C4-2B (cell line): ENCODE results near the gene PDE6A.

ENCODE experiments used
- H3K27ac ChIP-seq: fragments of 450-650 bp; 2 replicates; pipeline ENCODE4 v1.5.1; 2017
- ZFX ChIP-seq: fragments of 450-650 bp; IDR thresholded peaks from 2 replicates; pipeline ENCODE4 v1.6.1; 2017
- TF ChIP-seq, protein P1 (sequence below): fragments of 450-650 bp; conservative IDR thresholded peaks from 2 replicates; pipeline ENCODE4 v1.5.1; 2017; ENCODE audit warnings: mild to moderate bottlenecking

Gene PDE6A

DNA sequence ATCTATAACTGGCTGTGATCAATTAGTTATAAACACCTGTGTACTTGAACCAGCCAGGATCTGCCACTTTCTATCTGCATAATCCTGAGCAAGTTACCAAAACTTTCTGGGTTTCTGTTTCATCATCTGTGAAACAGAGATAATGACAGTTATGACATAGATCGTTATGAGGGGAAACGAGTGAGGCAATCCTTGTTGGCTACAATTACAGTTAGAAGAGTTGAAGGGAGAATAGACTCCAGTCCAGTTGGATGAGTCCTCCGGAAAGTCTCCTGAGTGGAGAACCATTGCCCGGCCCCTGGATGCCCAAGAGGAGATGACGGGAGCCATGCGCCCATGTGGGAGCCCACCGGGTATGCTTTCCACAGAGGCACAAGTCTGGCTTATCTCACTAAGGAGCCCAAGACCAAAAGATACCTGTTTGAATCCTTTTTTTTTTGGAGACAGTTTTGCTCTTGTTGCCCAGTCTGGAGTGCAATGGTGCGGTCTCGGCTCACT, 4.5 kb downstream of the PDE6A start:
- H3K27ac ChIP-seq: no peak overlapping the region
- TF ChIP-seq, protein P1, sequence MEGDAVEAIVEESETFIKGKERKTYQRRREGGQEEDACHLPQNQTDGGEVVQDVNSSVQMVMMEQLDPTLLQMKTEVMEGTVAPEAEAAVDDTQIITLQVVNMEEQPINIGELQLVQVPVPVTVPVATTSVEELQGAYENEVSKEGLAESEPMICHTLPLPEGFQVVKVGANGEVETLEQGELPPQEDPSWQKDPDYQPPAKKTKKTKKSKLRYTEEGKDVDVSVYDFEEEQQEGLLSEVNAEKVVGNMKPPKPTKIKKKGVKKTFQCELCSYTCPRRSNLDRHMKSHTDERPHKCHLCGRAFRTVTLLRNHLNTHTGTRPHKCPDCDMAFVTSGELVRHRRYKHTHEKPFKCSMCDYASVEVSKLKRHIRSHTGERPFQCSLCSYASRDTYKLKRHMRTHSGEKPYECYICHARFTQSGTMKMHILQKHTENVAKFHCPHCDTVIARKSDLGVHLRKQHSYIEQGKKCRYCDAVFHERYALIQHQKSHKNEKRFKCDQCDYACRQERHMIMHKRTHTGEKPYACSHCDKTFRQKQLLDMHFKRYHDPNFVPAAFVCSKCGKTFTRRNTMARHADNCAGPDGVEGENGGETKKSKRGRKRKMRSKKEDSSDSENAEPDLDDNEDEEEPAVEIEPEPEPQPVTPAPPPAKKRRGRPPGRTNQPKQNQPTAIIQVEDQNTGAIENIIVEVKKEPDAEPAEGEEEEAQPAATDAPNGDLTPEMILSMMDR: no peak
- no peak for TF ChIP-seq ZFX

DNA sequence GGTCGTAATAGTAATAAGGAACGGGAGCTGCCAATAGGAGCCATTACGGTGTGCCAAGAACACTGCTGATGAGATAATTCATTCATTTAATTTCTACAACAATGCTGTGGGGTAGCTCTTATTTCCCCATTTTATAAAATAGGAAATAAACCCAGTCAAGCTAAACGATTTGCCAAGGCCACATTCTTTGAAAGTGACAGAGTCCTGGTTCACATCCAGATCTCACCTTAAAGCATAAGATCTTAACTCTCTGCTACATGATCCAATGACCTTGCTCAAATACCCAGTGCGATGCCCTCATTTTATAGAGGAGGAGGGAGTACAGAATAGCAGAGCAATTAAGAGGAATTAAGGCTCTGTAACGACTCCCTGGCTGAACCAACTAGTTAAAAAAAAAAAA, 5.0 kb downstream of the PDE6A start:
- TF ChIP-seq ZFX: no peak
- TF ChIP-seq, protein P1: no peak
- no peak overlapping the region for H3K27ac ChIP-seq

DNA sequence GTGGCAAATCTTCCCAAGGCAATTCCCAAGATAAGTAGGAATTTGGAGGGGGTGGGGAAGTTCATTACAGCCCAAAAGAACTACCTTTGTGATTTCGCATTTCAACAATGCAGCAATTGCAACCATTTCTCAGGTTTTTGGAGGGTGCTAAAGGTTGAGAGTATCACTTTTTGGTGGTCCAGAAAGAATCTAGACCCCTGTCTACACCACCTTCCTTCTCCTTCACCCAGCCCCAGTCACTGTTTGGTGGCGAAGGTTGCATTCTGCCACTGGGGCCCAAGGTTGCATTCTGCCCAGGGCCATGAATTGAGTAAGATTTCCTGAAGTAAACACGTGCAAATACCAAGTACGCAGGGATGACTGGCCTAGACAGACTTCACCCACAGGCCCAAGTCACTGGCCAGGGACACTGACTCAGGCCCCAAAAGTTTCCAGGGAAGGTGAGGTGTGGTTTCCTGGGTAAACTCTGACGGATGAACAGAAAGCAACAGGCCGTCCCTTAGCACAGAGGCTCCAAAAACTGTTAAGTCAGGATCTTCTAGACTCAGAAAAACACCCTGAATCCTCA, 5.7 kb downstream of the PDE6A start:
- H3K27ac ChIP-seq: peak overlapping the region; percentile 59
- TF ChIP-seq, protein P1: no peak
- no peak for TF ChIP-seq ZFX

DNA sequence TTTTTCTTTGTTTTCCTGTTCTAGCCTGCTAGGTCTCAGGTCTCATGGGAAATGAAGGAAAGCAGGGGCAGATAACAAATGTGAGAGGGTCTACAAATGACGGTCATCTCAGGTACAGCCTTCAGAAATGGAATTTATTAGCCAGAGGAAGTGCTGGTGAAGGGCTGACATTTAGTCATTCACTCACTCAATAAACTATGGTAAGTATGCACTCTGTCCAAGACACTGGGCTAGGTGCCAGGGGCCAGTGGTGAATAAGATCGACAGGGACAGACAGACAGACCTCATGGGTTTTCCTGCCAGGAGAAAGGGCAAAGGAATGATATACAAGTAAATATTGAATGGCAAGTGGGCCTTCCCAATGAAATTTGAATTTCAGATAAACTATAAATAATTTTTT, 6.3 kb downstream of the PDE6A start:
- peak overlapping the region; percentile 59; the same call in 1 of the 2 replicates for H3K27ac ChIP-seq
- TF ChIP-seq, protein P1: no peak
- TF ChIP-seq ZFX: no peak

DNA sequence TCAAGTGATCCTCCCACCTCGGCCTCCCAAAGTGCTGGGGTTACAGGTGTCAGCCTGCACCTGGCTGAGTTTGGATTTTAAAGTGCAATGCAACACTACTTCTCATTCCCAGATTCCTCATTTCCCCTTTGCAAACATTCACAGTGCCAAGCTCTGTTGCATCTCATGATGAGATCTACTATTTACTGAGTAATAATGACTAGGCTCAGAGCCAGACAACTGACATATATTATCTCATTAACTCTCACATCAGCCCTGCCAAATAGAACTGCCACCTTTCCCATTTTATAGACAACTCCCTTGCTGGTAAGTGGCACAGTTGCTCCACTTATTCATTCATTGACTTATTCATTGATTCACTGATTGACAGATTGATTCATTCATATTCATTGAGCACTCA, 7.0 kb downstream of the PDE6A start:
- peak overlapping the region; percentile 59 for H3K27ac ChIP-seq

DNA sequence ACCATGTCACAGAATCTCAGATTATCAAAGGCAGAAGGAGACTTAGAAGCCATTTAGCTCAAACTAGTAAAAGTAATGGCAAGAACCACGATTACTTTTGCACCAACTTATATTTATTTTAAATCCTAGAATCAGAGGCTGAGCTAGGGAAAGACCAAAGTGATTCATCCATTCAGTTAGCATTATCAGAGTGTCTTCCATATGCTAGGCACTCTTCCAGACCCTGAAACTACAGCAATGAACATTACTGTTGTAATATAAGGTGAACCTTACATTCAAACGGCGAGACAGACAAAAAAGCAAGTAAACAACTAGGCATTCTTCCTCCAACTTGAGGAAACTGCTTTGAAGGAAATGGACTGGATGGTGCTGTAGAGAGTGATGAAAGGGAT, 7.9 kb downstream of the PDE6A start:
- peak overlapping the region; percentile 59; the same call in 1 of the 2 replicates for H3K27ac ChIP-seq
- TF ChIP-seq, protein P1: no peak
- TF ChIP-seq ZFX: no peak

More for the DNA sequence above, 7.0 kb downstream of the PDE6A start:
- TF ChIP-seq ZFX: no peak
- TF ChIP-seq, protein P1: no peak

DNA sequence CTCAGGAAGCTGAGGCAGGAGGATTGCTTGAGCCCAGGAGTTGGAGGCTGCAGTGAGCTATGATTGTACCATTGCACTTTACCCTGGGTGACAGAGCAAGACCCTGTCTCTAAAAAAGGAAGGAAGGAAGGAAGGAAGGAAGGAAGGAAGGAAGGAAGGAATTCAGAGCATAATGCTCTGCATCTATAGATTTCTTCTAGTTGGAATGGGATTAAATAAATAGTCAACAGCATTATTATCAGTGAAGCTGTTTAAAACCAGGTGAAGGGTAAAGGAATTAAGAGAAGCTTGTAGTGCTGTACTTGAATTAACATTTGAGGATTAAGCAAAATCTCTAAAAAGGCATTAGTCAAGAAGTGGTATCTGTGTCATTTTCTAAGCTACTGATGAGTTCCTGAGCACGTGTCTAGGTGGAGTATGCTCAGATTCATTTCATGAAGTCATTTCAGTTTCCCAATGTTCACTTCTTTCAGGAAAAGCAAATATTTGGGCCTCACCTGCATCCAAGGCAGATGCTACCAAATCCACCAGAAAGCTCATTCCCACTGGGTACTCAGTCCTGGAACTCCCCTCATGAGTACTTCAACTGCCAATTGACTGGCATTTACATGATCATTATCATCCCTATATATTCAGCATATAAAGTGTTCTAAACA, 8.4 kb downstream of the PDE6A start:
- peak overlapping the region; percentile 33; the same call in 1 of the 2 replicates for H3K27ac ChIP-seq
- TF ChIP-seq ZFX: no peak
- TF ChIP-seq, protein P1: no peak
